Measurements from ENCODE around the gene CLPTM1.
"Not testable (repeated sequence)": the region's sequence is repeated elsewhere in the genome, so short reads cannot be mapped to it uniquely, and the experiment has no call there.

DNA sequence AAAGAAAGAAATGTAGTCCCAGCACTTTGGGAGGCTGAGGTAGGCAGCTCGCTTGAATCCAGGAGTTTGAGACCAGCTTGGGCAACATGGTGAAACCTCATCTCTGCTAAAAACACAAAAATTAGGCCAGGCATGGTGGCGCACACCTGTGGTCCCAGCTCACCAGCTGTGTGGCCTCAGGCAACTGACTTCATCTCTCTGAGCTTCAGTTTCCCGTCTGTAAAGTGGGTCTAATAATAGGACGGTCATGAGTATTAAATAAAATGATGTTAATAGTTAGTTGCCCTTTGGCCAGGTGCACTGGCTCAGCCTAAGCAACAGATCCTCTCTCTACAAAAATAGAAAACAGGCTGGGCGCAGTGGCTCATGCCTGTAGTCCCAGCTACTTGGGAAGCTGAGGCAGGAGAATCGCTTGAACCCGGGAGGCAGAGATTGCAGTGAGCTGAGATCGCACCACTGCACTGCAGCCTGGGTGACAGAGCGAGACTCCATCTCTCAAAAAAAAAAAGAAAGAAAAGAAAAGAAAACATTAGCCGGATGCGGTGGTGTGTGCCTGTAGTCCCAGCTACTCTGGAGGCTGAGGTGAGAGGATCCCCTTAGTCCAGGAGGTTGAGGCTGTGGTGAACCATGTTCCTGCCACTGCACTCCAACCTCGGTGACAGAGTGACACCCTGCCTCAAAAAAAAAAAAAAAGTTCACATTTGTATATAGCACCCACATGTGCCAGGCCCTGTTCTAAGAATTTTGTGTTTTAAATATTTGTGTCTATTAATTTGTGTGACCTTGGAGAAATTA is 44.1 kb downstream of the CLPTM1 start:
- TF ChIP-seq, protein P1, sequence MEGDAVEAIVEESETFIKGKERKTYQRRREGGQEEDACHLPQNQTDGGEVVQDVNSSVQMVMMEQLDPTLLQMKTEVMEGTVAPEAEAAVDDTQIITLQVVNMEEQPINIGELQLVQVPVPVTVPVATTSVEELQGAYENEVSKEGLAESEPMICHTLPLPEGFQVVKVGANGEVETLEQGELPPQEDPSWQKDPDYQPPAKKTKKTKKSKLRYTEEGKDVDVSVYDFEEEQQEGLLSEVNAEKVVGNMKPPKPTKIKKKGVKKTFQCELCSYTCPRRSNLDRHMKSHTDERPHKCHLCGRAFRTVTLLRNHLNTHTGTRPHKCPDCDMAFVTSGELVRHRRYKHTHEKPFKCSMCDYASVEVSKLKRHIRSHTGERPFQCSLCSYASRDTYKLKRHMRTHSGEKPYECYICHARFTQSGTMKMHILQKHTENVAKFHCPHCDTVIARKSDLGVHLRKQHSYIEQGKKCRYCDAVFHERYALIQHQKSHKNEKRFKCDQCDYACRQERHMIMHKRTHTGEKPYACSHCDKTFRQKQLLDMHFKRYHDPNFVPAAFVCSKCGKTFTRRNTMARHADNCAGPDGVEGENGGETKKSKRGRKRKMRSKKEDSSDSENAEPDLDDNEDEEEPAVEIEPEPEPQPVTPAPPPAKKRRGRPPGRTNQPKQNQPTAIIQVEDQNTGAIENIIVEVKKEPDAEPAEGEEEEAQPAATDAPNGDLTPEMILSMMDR (IDR thresholded peaks at IDR 0.05): not testable (repeated sequence)
- TF ChIP-seq EP300 (IDR thresholded peaks at IDR 0.05): not testable (repeated sequence)

Measured in suprapubic skin (tissue), 3 donors.